ENCODE data around the gene LRRC7. TPM values are rescaled to one million over a fixed set of nuclear protein-coding genes. Genes with fewer than 3 reads are reported as not detected.

Gene LRRC7
- total and polyA plus RNA-seq, 2 experiments from 2014 or later = 0.99 to 1.8 TPM

DNA sequence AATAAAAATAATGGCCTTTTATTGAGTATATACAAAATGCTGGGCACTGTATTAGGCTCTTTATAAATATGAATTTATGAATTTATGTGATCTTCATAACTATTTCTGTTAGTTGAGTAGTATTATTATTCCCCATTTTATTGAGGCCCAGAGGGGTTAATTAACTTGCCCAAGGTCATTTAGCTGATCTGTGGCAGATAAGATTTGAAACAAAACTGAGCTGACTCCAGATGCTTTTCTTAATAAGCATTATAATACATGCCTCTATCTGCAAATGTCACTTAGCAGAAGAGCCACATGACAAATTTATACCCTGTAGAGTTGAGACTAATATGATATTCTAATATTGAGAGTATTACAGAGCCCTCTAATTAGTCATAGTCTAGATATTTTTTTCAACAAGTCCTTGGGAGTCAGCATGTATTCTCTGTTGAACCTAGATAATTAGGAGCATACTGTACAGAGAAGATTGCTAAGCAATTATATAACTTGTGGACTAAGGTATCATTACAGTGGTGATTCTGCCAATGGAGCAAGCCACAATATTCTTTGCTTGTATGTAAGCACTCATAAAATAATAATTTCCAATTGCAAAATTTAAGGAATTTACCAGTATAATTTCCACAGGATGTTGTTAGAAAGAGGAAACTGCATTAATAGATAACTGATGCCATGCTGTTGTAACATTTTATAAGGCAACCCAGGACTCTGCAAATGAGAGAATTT lies 525.7 kb downstream of the LRRC7 start:
- H3K4me2 ChIP-seq = no peak overlapping the region
- TF ChIP-seq, protein P1, sequence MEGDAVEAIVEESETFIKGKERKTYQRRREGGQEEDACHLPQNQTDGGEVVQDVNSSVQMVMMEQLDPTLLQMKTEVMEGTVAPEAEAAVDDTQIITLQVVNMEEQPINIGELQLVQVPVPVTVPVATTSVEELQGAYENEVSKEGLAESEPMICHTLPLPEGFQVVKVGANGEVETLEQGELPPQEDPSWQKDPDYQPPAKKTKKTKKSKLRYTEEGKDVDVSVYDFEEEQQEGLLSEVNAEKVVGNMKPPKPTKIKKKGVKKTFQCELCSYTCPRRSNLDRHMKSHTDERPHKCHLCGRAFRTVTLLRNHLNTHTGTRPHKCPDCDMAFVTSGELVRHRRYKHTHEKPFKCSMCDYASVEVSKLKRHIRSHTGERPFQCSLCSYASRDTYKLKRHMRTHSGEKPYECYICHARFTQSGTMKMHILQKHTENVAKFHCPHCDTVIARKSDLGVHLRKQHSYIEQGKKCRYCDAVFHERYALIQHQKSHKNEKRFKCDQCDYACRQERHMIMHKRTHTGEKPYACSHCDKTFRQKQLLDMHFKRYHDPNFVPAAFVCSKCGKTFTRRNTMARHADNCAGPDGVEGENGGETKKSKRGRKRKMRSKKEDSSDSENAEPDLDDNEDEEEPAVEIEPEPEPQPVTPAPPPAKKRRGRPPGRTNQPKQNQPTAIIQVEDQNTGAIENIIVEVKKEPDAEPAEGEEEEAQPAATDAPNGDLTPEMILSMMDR (IDR thresholded peaks at IDR 0.05; ENCODE audit: poor library complexity) = no peak
- TF ChIP-seq EZH2phosphoT487 (IDR thresholded peaks at IDR 0.05; ENCODE audit: low read depth, severe bottlenecking, unreplicated experiment) (no peak), EZH2 (IDR thresholded peaks at IDR 0.05; ENCODE audit: borderline replicate concordance) (no peak)
- H3K9me2 ChIP-seq (replicated peaks; ENCODE audit: insufficient read depth) = no peaks in the 10 kb centered on the region
- no peak overlapping the region for H2AFZ ChIP-seq
- no peak for DNase-seq (ENCODE audit: low spot score)
- no peaks in the 10 kb centered on the region for H3K4me1 ChIP-seq (ENCODE audit: insufficient read depth)
- H3K9me3 ChIP-seq (ENCODE audit: low read depth) = no peaks in the 10 kb centered on the region
- no peaks in the 10 kb centered on the region for H3K27me3 ChIP-seq
- no peaks in the 10 kb centered on the region for H3K79me2 ChIP-seq
- no peaks in the 10 kb centered on the region for H3K36me3 ChIP-seq (replicated peaks; ENCODE audit: insufficient read depth, low read depth)
- H3K27ac ChIP-seq = no peak overlapping the region
- no peaks in the 10 kb centered on the region for H4K20me1 ChIP-seq (ENCODE audit: insufficient read depth, poor library complexity, severe bottlenecking)
- no peak overlapping the region for H3K4me3 ChIP-seq

DNA sequence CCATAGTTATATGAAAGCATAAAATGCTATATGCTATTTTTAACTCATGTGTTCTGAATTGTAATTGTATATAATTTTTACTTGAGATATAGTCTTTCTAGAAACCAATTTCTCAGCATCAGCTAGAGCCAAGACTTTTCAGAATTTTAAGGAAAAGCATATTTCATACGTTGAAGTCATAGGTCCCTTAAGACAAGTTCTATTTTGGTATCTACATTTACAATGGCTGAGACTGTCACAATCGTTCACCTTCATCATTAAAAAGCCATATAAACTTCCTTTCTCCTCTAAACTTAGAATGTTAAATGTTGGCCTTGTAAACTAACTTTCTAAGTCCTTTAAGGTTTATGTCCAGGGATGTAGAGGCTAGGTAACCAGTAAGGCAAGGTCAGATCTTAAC lies 533.5 kb downstream of the LRRC7 start:
- H4K20me1 ChIP-seq (ENCODE audit: insufficient read depth, poor library complexity, severe bottlenecking) = no peaks in the 10 kb centered on the region
- H3K27ac ChIP-seq = no peak overlapping the region
- H3K9me2 ChIP-seq (replicated peaks; ENCODE audit: insufficient read depth) = no peaks in the 10 kb centered on the region
- H3K27me3 ChIP-seq = no peaks in the 10 kb centered on the region
- H3K36me3 ChIP-seq (replicated peaks; ENCODE audit: insufficient read depth, low read depth) = no peaks in the 10 kb centered on the region
- TF ChIP-seq EZH2phosphoT487 (IDR thresholded peaks at IDR 0.05; ENCODE audit: low read depth, severe bottlenecking, unreplicated experiment) (no peak), EZH2 (IDR thresholded peaks at IDR 0.05; ENCODE audit: borderline replicate concordance) (no peak)
- TF ChIP-seq, protein P1 (IDR thresholded peaks at IDR 0.05; ENCODE audit: poor library complexity) = no peak
- H3K4me2 ChIP-seq = no peak overlapping the region
- H3K4me1 ChIP-seq (ENCODE audit: insufficient read depth) = no peaks in the 10 kb centered on the region
- DNase-seq (ENCODE audit: low spot score) = no peak
- WGBS (ENCODE audit: low lambda C conversion rate, missing lambda C conversion rate) = 81% methylated on average over 2 of the region's 2 CpGs
- H2AFZ ChIP-seq = no peak overlapping the region
- no peaks in the 10 kb centered on the region for H3K79me2 ChIP-seq
- H3K9me3 ChIP-seq (ENCODE audit: low read depth) = peaks cover 2% of the 10 kb centered on the region
- H3K4me3 ChIP-seq = no peak overlapping the region

DNA sequence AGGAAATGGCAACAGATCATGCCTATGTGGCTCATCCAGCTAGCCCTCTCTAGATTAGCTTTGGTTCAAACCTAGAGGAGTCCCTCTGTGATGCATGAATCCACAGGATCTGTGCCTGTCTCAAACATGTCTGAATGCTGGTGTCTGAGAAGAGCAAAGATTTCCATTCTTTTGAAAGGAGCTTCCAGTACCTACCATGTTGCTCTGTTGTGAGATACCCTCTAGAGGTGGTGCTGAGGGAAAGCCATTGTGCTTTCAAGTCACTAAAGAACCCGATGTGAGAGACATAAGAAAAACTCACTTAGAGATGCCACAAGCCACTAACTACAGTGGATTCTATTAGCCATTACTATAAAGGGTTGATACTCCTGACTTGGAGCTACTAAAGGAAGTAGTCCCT lies 534.1 kb downstream of the LRRC7 start:
- no peaks in the 10 kb centered on the region for H3K36me3 ChIP-seq (replicated peaks; ENCODE audit: insufficient read depth, low read depth)
- no peak overlapping the region for H3K4me3 ChIP-seq
- 87% methylated on average over 1 of the region's 1 CpG for WGBS (ENCODE audit: low lambda C conversion rate, missing lambda C conversion rate)
- H3K27ac ChIP-seq = no peak overlapping the region
- no peaks in the 10 kb centered on the region for H4K20me1 ChIP-seq (ENCODE audit: insufficient read depth, poor library complexity, severe bottlenecking)
- no peak for DNase-seq (ENCODE audit: low spot score)
- no peaks in the 10 kb centered on the region for H3K4me1 ChIP-seq (ENCODE audit: insufficient read depth)
- H3K4me2 ChIP-seq = no peak overlapping the region
- H3K9me2 ChIP-seq (replicated peaks; ENCODE audit: insufficient read depth) = no peaks in the 10 kb centered on the region
- H3K9me3 ChIP-seq (ENCODE audit: low read depth) = peaks cover 2% of the 10 kb centered on the region
- H2AFZ ChIP-seq = no peak overlapping the region
- H3K27me3 ChIP-seq = no peaks in the 10 kb centered on the region
- TF ChIP-seq EZH2phosphoT487 (IDR thresholded peaks at IDR 0.05; ENCODE audit: low read depth, severe bottlenecking, unreplicated experiment) (no peak), EZH2 (IDR thresholded peaks at IDR 0.05; ENCODE audit: borderline replicate concordance) (no peak)
- TF ChIP-seq, protein P1 (IDR thresholded peaks at IDR 0.05; ENCODE audit: poor library complexity) = no peak
- H3K79me2 ChIP-seq = no peaks in the 10 kb centered on the region
